ENCODE results near the gene OR1I1.

DNA sequence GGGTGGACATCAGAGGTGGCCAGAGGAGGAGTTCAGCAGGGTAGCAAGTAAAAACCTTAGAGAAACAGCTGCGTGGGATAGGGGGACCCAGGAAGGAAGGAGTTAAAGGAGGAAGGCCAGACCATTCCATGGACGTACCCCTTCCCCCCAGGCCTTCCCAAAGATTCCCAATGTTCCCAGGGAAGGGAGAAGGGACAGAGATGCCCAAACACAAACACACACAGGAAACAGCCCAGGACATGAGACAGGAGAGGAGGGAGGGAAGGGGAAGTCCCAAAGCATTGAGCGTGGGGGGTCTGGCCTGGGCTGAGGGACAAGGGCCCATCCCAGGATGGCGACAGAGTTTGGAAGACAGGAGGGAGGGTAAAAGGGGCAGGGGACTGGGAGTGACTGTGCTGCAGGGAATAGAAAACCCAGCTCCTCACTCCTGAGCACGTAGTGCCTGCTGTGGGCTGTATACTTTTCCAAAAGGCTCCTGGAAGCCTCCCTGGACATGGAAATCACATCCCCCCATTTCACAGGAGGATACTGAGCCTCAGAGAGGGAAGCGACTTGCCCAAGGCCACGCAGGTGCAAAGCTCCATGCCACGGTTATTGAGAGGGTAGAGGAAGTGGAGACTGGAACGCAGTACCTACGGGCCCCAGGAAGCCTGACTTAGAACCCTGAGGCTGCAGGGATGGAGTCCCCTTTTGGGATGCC, 26.3 kb downstream of the OR1I1 start:
- TF ChIP-seq CTCF (conservative IDR thresholded peaks at IDR 0.05 in 1 of 2, IDR thresholded peaks at IDR 0.05 in 1 of 2; ENCODE audit: extremely low read depth in 1 of 2, insufficient read depth in 1 of 2, low read depth in 1 of 2, low read length in 2 of 2) (no peak), EZH2 (IDR thresholded peaks at IDR 0.05; ENCODE audit: borderline replicate concordance, low read length) (no peak)

All from mammary epithelial cell (primary cell).